Measurements from ENCODE around the gene KAZN. TPM values are rescaled to one million over a fixed set of nuclear protein-coding genes. Genes with fewer than 3 reads are reported as not detected.

KAZN gene
- total RNA-seq, 2 donors from 2014 or later: 0.46 to 0.58 TPM

- ATAC-seq (replicated peaks in 1 of 2): no peak
- H3K27me3 Mint-ChIP-seq (ENCODE audit: low read depth): no peaks in the 10 kb centered on the region
Measured at GRCh38 chr1:14777516-14778506, 179.3 kb downstream of the KAZN start.

GRCh38 chr1:14778541-14778897 lies 180.0 kb downstream of the KAZN start:
- no peaks in the 10 kb centered on the region for H3K27me3 Mint-ChIP-seq (ENCODE audit: low read depth)
- H3K36me3 Mint-ChIP-seq (ENCODE audit: insufficient read depth in 2 of 2): no peaks in the 10 kb centered on the region
- no peak for DNase-seq
- H3K27ac Mint-ChIP-seq: no peak overlapping the region
- H3K4me1 Mint-ChIP-seq (ENCODE audit: low read depth): no peaks in the 10 kb centered on the region
- ATAC-seq (replicated peaks in 1 of 2): no peak
- H3K9me3 Mint-ChIP-seq: no peaks in the 10 kb centered on the region
- no peak overlapping the region for H3K4me3 Mint-ChIP-seq

More at GRCh38 chr1:14777516-14778506, 179.3 kb downstream of the KAZN start:
- no peaks in the 10 kb centered on the region for H3K9me3 Mint-ChIP-seq
- no peaks in the 10 kb centered on the region for H3K36me3 Mint-ChIP-seq (ENCODE audit: insufficient read depth in 2 of 2)
- no peak overlapping the region for H3K4me3 Mint-ChIP-seq
- DNase-seq: no peak
- peak overlapping the region; percentile 0 for H3K27ac Mint-ChIP-seq
- H3K4me1 Mint-ChIP-seq (ENCODE audit: low read depth): no peaks in the 10 kb centered on the region

- H3K27me3 Mint-ChIP-seq (ENCODE audit: low read depth): no peaks in the 10 kb centered on the region
- ATAC-seq (replicated peaks in 1 of 2) (no peak), DNase-seq (peak; percentile 19 to 23)
- no peak overlapping the region for H3K27ac Mint-ChIP-seq
- H3K4me1 Mint-ChIP-seq (ENCODE audit: low read depth): no peaks in the 10 kb centered on the region
- H3K9me3 Mint-ChIP-seq: no peaks in the 10 kb centered on the region
- no peaks in the 10 kb centered on the region for H3K36me3 Mint-ChIP-seq (ENCODE audit: insufficient read depth in 2 of 2)
- no peak overlapping the region for H3K4me3 Mint-ChIP-seq
Measured at GRCh38 chr1:14778898-14779865, 180.7 kb downstream of the KAZN start.

GRCh38 chr1:14780271-14780670 lies 181.8 kb downstream of the KAZN start:
- Mint-ChIP-seq H3K4me1 (ENCODE audit: low read depth) (no peaks in the 10 kb centered on the region), H3K4me3 (no peak overlapping the region), H3K36me3 (ENCODE audit: insufficient read depth in 2 of 2) (no peaks in the 10 kb centered on the region), H3K27me3 (ENCODE audit: low read depth) (no peaks in the 10 kb centered on the region), H3K27ac (no peak overlapping the region), H3K9me3 (no peaks in the 10 kb centered on the region)
- DNase-seq: no peak
- ATAC-seq (replicated peaks in 1 of 2): no peak

GRCh38 chr1:14781811-14782210 lies 183.3 kb downstream of the KAZN start:
- DNase-seq (no peak), ATAC-seq (replicated peaks in 1 of 2) (no peak)
- Mint-ChIP-seq H3K36me3 (ENCODE audit: insufficient read depth in 2 of 2) (no peaks in the 10 kb centered on the region), H3K27ac (no peak overlapping the region), H3K4me3 (no peak overlapping the region), H3K27me3 (ENCODE audit: low read depth) (no peaks in the 10 kb centered on the region), H3K4me1 (ENCODE audit: low read depth) (no peaks in the 10 kb centered on the region), H3K9me3 (no peaks in the 10 kb centered on the region)

GRCh38 chr1:14782741-14783591 lies 184.5 kb downstream of the KAZN start:
- Mint-ChIP-seq H3K27ac (no peak overlapping the region), H3K4me3 (no peak overlapping the region), H3K27me3 (ENCODE audit: low read depth) (no peaks in the 10 kb centered on the region), H3K36me3 (ENCODE audit: insufficient read depth in 2 of 2) (no peaks in the 10 kb centered on the region), H3K9me3 (no peaks in the 10 kb centered on the region), H3K4me1 (ENCODE audit: low read depth) (no peaks in the 10 kb centered on the region)
- ATAC-seq (replicated peaks in 1 of 2): no peak
- no peak for DNase-seq

GRCh38 chr1:14783592-14783886 lies 185.1 kb downstream of the KAZN start:
- Mint-ChIP-seq H3K4me1 (ENCODE audit: low read depth) (no peaks in the 10 kb centered on the region), H3K36me3 (ENCODE audit: insufficient read depth in 2 of 2) (no peaks in the 10 kb centered on the region), H3K4me3 (no peak overlapping the region), H3K27me3 (ENCODE audit: low read depth) (no peaks in the 10 kb centered on the region), H3K9me3 (no peaks in the 10 kb centered on the region), H3K27ac (no peak overlapping the region)
- no peak for ATAC-seq (replicated peaks in 1 of 2)
- no peak for DNase-seq

- Mint-ChIP-seq H3K27ac (no peak overlapping the region), H3K36me3 (ENCODE audit: insufficient read depth in 2 of 2) (no peaks in the 10 kb centered on the region), H3K27me3 (ENCODE audit: low read depth) (no peaks in the 10 kb centered on the region), H3K4me3 (no peak overlapping the region), H3K4me1 (ENCODE audit: low read depth) (no peaks in the 10 kb centered on the region), H3K9me3 (no peaks in the 10 kb centered on the region)
- DNase-seq: no peak
- no peak for ATAC-seq (replicated peaks in 1 of 2)
Measured at GRCh38 chr1:14784790-14785773, 186.6 kb downstream of the KAZN start.

- no peak overlapping the region for H3K4me3 Mint-ChIP-seq
- no peaks in the 10 kb centered on the region for H3K36me3 Mint-ChIP-seq (ENCODE audit: insufficient read depth in 2 of 2)
- H3K27me3 Mint-ChIP-seq (ENCODE audit: low read depth): no peaks in the 10 kb centered on the region
- H3K9me3 Mint-ChIP-seq: no peaks in the 10 kb centered on the region
- no peak for ATAC-seq (replicated peaks in 1 of 2)
- DNase-seq: no peak
- no peak overlapping the region for H3K27ac Mint-ChIP-seq
- H3K4me1 Mint-ChIP-seq (ENCODE audit: low read depth): no peaks in the 10 kb centered on the region
Measured at GRCh38 chr1:14786109-14786675, 187.7 kb downstream of the KAZN start.

GRCh38 chr1:14786681-14787080 lies 188.2 kb downstream of the KAZN start:
- no peaks in the 10 kb centered on the region for H3K4me1 Mint-ChIP-seq (ENCODE audit: low read depth)
- no peak overlapping the region for H3K27ac Mint-ChIP-seq
- no peak for ATAC-seq (replicated peaks in 1 of 2)
- H3K27me3 Mint-ChIP-seq (ENCODE audit: low read depth): no peaks in the 10 kb centered on the region
- H3K9me3 Mint-ChIP-seq: no peaks in the 10 kb centered on the region
- no peak for DNase-seq
- H3K36me3 Mint-ChIP-seq (ENCODE audit: insufficient read depth in 2 of 2): no peaks in the 10 kb centered on the region
- no peak overlapping the region for H3K4me3 Mint-ChIP-seq

GRCh38 chr1:14787604-14788003 lies 189.1 kb downstream of the KAZN start:
- ATAC-seq (replicated peaks in 1 of 2) (no peak), DNase-seq (no peak)
- Mint-ChIP-seq H3K36me3 (ENCODE audit: insufficient read depth in 2 of 2) (no peaks in the 10 kb centered on the region), H3K27me3 (ENCODE audit: low read depth) (no peaks in the 10 kb centered on the region), H3K9me3 (no peaks in the 10 kb centered on the region), H3K4me1 (ENCODE audit: low read depth) (no peaks in the 10 kb centered on the region), H3K4me3 (no peak overlapping the region), H3K27ac (no peak overlapping the region)

All from activated T-cell treated with anti-CD3 and anti-CD28 coated beads, Interleukin-2, amount 50 U/mL, for 72 hours (primary cell).